GM12874 (cell line): ENCODE results near the gene PRRC1.

ENCODE experiments used
- TF ChIP-seq, protein P1 (sequence below): IDR thresholded peaks from 2 replicates; pipeline ENCODE4 v1.5.1; 2011; ENCODE audit warnings: low read depth, mild to moderate bottlenecking, control low read depth, low read length, moderate library complexity; ENCODE audit not compliant: insufficient read depth

The PRRC1 gene

DNA sequence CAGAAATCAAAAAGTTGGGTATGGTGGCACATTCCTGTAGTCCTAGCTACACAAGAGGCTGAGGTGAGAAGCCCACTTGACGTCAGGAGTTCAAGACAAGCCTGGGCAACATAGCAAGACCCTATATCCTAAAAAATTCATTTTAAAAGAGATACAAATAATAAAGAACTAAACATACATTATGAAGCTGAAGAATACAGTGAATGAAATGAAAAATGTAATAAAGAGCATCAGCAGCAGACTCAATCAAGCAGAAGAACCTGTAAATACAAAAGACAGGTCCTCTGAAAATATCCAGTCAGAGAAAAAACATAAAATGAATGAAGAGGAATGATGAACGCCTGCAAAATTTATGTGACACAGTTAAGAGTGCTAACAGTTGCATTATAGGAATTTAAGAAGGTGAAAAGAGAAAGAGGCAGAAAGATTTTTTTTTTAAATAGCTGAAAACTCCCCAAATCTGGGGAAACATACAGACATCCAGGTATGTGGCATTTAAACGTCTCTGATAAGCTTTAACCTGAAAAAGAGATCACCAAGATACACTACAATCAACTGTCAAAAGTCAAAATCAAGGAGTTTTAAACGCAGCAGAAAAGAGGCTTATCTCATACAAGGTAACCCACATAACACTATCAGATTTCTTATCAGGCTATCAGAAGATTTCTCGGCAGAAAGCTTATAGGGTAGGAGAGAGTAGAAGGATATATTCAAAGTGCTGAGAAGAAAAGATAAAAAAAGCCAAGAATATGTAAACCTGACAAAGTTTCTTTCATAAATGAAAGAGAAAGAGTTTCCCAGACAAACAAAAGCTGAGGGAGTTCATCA is 57.6 kb downstream of the PRRC1 start:
- TF ChIP-seq, protein P1, sequence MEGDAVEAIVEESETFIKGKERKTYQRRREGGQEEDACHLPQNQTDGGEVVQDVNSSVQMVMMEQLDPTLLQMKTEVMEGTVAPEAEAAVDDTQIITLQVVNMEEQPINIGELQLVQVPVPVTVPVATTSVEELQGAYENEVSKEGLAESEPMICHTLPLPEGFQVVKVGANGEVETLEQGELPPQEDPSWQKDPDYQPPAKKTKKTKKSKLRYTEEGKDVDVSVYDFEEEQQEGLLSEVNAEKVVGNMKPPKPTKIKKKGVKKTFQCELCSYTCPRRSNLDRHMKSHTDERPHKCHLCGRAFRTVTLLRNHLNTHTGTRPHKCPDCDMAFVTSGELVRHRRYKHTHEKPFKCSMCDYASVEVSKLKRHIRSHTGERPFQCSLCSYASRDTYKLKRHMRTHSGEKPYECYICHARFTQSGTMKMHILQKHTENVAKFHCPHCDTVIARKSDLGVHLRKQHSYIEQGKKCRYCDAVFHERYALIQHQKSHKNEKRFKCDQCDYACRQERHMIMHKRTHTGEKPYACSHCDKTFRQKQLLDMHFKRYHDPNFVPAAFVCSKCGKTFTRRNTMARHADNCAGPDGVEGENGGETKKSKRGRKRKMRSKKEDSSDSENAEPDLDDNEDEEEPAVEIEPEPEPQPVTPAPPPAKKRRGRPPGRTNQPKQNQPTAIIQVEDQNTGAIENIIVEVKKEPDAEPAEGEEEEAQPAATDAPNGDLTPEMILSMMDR, result no peak

DNA sequence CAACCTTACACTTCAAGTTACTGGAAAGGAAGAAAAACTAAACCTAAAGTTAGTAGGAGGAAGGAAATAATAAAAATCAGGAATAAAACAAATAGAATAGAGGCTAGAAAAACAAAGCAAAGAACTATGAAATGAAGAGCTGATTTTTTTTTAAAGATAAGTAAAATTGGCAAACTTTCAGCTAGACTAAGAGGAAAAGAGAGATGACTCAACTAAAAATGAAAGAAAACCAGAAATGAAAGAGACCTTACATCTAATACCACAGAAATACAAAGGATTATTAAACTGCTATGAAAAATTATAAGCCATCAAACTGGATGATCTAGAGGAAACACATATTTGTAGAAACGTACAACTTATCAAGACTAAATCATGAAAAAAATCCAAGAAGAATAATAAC is 60.0 kb downstream of the PRRC1 start:
- TF ChIP-seq, protein P1, result no peak

DNA sequence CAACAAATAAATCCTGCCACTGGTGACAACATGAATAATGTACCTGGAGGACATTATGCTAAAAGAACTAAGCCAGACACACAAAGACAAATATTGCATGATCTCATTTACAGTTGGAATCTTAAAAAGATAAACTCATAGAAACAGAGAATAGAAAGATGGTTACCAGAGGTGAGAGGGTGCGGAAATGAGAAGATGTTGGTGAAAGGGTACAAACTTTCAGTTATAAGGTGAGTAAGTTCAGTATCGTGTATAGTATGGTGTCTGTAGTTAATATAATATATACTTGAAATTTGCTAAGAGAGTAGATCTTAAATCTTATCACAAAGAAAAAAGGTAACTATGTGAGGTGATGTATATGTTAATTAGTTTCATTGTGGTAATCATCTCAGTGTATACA is 63.3 kb downstream of the PRRC1 start:
- TF ChIP-seq, protein P1, result no peak

DNA sequence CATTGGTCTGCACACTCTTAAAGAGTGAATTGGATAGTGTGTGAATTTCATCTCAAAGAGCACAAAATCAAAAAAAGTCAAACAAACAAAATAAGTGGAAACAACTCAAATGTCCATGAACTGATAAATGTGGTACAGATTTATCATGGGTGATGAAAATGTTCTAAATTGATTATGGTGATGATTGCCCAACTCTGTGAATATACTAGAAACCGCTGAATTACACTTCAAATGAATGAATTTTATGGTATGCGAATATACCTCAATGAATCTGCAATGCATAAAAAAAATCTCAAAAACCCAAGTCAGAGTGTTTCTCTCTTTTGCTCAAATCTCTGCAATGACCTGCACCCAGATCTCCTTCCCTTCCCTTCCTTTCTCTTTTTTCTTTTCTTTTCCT is 64.0 kb downstream of the PRRC1 start:
- TF ChIP-seq, protein P1, result no peak

- TF ChIP-seq, protein P1, result no peak
Observed at GRCh38 chr5:127582773-127583370, 65.4 kb downstream of the PRRC1 start.

DNA sequence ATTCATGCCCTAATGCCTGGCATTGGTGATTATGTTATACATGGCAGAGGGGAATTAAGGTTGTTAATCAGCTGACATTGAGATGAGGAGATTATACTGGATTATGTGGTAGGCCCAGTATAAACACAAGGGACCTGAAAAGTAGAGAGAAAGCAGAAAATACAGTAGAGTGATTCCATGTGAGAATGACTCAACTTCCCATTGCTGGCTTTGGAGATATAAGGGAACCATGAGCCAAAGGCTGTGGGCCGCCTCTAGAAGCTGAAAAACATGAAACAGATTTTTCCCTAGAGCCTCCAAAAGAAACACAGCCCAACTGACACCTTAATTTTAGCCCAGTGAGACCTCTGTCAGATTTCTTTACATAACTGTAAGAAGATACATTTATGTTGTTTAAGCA is 66.4 kb downstream of the PRRC1 start:
- TF ChIP-seq, protein P1, result no peak

DNA sequence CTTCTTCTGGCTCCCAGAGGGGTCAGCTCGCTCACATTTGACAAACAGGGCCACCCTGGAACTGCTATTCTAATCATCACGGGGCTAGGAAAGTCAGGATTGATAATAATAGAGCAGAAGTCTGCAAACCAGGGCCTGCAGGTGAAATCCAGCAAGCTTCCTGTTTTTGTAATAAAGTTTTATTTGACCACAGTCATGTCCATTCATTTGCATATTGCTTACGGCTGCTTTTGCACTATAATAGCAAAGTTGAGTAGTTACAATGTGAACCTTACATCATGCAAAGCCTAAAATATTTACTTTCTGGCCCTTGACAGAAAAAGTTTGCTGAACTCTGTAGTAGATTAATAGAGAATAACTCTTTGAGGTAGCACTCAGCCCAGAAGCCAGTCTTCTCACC is 68.2 kb downstream of the PRRC1 start:
- TF ChIP-seq, protein P1, result no peak
